Activated CD4-positive, alpha-beta T cell treated with anti-CD3 and anti-CD28 coated beads, Interleukin-2, amount 50 U/mL, for 24 hours (primary cell): ENCODE data around the gene ADAM12.
"Not testable (repeated sequence)": the region's sequence is repeated elsewhere in the genome, so short reads cannot be mapped to it uniquely, and the experiment has no call there.

Experiments
- DNase-seq, 2 donors: peaks; one replicate each; pipeline ENCODE4 v3.0.0-alpha.2; 2020; ENCODE audit warnings: low read depth in 1 of 2, low spot score in 1 of 2

Gene ADAM12

GRCh38 chr10:126268013-126268920, 120.0 kb downstream of the ADAM12 start:
- DNase-seq = no peak

DNA sequence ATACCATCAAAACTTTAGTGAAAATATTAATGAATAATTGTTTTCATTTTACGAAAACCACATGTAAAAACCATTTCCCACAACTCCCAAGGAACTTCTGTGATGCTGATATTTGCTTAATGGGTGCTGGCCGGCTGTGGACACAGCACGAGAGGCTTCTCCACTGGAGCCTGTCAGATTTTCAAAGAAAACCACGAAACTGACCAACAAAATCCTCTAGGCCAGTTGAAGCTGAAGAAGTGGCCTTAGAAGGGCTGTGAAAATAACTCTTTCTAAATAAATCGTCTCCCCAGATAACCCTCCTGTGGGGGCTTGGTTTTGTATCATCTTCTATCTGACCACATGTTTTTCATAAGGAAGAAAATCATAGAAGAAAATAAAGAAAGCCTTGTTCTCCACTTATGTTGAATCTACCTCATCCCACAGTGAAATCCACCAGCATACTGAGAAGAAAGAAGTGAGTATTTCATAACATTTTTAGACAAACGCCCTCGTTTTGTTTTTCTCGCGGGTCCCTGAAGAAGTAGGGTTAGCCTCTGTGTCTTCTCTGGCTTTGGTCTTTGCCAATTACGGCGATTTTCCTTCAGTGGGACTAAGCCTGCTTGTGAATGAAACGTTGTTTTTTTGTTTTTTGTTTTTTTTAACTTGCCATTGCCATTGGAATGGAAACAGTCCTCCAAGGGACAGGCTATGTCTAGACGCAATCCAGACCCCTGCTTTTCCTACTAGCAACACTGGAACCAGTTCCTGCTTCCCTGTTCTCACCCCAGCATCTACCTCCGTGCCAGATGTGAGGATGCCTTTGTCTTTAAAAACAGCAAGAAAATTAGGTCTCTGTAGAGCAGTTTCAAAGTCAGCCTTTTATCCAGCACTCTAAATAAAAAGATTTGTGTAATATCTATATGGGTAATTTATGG, 123.9 kb downstream of the ADAM12 start:
- no peak for DNase-seq

- no peak for DNase-seq
Observed at GRCh38 chr10:126263006-126263676, 125.1 kb downstream of the ADAM12 start.

GRCh38 chr10:126262233-126262838, 125.9 kb downstream of the ADAM12 start:
- DNase-seq = no peak

- DNase-seq = no peak
Observed at GRCh38 chr10:126259760-126260479, 128.4 kb downstream of the ADAM12 start.

- DNase-seq = no peak
Observed at GRCh38 chr10:126256864-126257263, 131.4 kb downstream of the ADAM12 start.

GRCh38 chr10:126255313-126255712, 133.0 kb downstream of the ADAM12 start:
- no peak for DNase-seq

GRCh38 chr10:126253611-126253998, 134.7 kb downstream of the ADAM12 start:
- no peak for DNase-seq

DNA sequence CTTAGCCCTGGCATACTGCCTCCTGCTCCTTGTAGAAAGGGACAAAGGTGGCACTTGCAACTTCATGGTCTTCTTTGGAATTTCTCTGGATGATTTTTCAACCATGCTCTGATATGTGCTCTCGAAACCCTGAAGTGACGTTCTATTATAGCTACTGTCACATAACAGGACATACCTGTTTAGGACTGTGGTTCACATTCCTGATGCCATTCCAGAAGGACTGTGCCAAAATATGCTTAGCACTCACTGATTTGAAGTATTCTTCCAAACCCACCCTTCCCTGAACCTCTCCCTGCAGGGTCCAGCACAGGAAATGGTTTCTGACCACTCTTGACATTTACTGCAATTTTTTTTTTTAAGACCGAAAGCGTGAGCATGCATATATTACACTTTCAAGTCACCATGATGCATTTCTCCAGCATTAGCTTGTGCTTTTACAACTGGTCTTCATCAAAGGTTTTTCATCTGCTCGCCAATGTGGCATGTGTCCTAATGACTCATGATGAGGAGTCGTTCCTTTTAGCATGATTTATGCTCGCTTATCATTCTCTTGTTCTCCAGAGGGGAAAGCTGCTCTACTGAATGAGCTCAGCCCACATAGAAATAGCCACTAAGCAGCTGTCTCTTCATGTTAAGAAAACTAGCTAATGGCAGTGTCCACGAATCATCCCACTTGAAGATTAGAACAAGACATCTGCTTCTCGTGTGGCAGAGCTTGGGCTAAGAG, 135.2 kb downstream of the ADAM12 start:
- no peak for DNase-seq

GRCh38 chr10:126251778-126252407, 136.4 kb downstream of the ADAM12 start:
- no peak for DNase-seq

- no peak for DNase-seq
Observed at GRCh38 chr10:126250527-126251310, 137.6 kb downstream of the ADAM12 start.

DNA sequence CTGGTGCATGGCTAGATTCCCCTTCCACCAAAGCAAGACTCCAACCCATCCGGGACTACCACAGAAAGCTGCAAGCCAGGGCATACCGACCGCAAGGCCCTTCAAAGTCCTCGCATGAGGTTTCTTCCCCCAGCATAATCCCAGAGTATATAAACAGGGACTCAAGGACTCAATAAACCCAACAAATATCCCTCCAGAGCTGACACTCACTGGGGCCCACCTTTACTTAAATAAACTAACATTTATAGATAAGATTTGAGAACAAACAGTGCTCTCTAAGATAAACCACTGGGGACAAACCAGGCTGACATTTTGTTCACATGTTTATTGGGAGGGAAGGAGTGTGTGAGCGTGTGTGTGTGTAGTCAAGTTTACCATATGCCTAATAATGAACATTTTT, 138.2 kb downstream of the ADAM12 start:
- no peak for DNase-seq

GRCh38 chr10:126247446-126247975, 140.8 kb downstream of the ADAM12 start:
- DNase-seq = no peak

GRCh38 chr10:126246396-126246795, 141.9 kb downstream of the ADAM12 start:
- not testable (repeated sequence) for DNase-seq

DNA sequence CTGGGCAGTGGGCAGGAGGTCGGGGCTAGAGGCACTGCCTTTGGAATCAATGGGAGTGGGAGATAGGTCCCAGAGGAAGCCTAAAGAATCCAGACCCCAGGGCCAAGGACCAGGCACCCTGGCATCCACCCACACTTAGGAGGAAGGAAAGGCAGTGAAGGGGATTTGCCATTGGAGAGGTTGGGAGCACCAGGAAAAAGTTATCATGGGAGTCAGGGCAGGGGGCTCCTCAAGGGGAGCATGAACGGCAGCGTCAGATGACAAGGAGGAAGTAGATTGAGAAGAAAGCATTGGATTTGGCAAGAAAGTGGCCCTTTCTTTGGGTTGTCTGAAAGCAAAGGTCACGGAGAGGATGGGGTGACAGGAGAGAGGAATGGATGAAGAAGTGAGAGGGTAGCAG, 142.8 kb downstream of the ADAM12 start:
- DNase-seq = no peak

GRCh38 chr10:126243971-126244370, 144.3 kb downstream of the ADAM12 start:
- DNase-seq = no peak

GRCh38 chr10:126243306-126243705, 145.0 kb downstream of the ADAM12 start:
- no peak for DNase-seq
